Osteoblast (primary cell): Measurements from ENCODE around the gene DPP9. TPM values are rescaled to one million over a fixed set of nuclear protein-coding genes. Genes with fewer than 3 reads are reported as not detected.

Experiments used
- DNase-seq: peaks from one replicate; pipeline ENCODE4 v3.0.0; 2011; ENCODE audit warnings: low spot score, mixed read lengths; ENCODE audit not compliant: insufficient read length; ENCODE audit errors: missing footprints
- H2AFZ ChIP-seq: 2 replicates; pipeline ENCODE4 v1.6.0; 2011; ENCODE audit warnings: mild to moderate bottlenecking, low read length
- H3K27ac ChIP-seq: 2 replicates; pipeline ENCODE4 v1.5.1; 2011; ENCODE audit warnings: mild to moderate bottlenecking, low read depth, low read length, moderate library complexity
- H3K27me3 ChIP-seq: 2 replicates; pipeline ENCODE4 v1.6.0; 2012; ENCODE audit warnings: mild to moderate bottlenecking, control low read depth, inconsistent platforms, low read length, moderate library complexity; ENCODE audit not compliant: insufficient read depth
- H3K36me3 ChIP-seq: 2 replicates; pipeline ENCODE4 v1.5.1; 2011; ENCODE audit warnings: mild to moderate bottlenecking, low read length, control low read depth, moderate library complexity; ENCODE audit not compliant: insufficient read depth
- H3K4me1 ChIP-seq: 2 replicates; pipeline ENCODE4 v1.5.1; 2011; ENCODE audit warnings: mild to moderate bottlenecking, low read length, control low read depth, moderate library complexity; ENCODE audit not compliant: insufficient read depth
- H3K4me2 ChIP-seq: 2 replicates; pipeline ENCODE4 v1.6.0; 2011; ENCODE audit warnings: mild to moderate bottlenecking, low read length; ENCODE audit not compliant: insufficient read depth
- H3K4me3 ChIP-seq: fragments of 200-600 bp; sonication (generic); 3 replicates; pipeline ENCODE4 v1.5.1; 2012; ENCODE audit warnings: mild to moderate bottlenecking, low read length, inconsistent platforms; ENCODE audit not compliant: insufficient read depth
- H3K79me2 ChIP-seq: 2 replicates; pipeline ENCODE4 v1.6.0; 2012; ENCODE audit warnings: mild to moderate bottlenecking, low read length, control low read depth, inconsistent platforms; ENCODE audit not compliant: insufficient read depth
- H3K9me3 ChIP-seq: 2 replicates; pipeline ENCODE4 v1.5.1; 2011; ENCODE audit warnings: low read depth, low read length, control low read depth
- H4K20me1 ChIP-seq: 2 replicates; pipeline ENCODE4 v1.6.0; 2012; ENCODE audit warnings: mild to moderate bottlenecking, low read length, control low read depth; ENCODE audit not compliant: insufficient read depth
- total RNA-seq: library from RNA; depleted of rRNA; stranded (reverse); fragments of >200 nt; gene quantifications from 2 replicates; pipeline ENCODE4 v1.2.3, GENCODE V29; 2012
- TF ChIP-seq, protein P1 (sequence below): IDR thresholded peaks from 2 replicates; pipeline ENCODE4 v1.5.1; 2011; ENCODE audit warnings: mild to moderate bottlenecking, low read depth, low read length, moderate library complexity; ENCODE audit errors: extremely low read depth

The DPP9 gene
- total RNA-seq, 1 donor, result 30.4 TPM

DNA sequence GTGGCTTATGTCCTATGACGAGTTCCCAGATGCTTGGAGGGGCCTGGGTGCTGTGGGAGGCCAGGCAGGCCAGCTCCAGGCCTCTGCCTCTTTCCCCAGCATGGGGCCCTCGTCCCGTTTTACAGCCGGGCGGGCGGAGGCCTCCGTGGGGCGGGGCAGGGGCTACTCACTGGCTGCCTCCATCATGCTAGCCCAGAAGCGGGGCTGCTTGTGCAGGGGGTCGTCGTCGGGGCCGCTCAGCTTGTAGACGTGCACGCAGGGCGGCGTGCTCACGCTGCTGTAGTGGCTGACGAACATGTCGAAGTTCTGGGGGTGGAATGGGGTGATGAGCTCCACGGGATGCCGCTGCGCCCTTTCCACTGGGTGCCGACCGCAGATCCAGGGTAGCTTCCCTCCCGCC lies 35.1 kb downstream of the DPP9 start:
- H3K27me3 ChIP-seq, result no peaks in the 10 kb centered on the region

DNA sequence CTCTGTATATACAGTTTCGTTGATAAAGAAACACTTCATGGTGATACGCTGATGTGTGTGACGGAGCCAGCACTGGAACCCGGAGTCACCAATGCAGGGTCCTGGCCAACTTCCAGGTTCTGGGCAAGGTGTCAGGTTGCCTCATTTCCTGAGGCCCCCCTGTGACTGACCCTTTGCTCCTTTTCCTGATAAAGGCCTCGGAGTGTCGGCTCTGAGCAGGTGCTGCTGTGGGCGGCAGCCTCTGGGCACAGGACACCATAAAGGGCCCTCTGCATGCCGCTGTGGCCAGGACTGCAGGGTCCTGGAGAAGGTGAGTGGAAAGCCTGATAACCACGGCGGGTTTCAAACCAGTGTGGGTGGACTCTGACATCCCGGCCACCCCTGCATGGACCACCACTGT lies 36.2 kb downstream of the DPP9 start:
- peaks cover 72% of the 10 kb centered on the region for H3K36me3 ChIP-seq

More for the DNA sequence above, 35.1 kb downstream of the DPP9 start:
- H4K20me1 ChIP-seq, result no peaks in the 10 kb centered on the region
- no peaks in the 10 kb centered on the region for H3K4me1 ChIP-seq
- H3K4me3 ChIP-seq, result no peak overlapping the region
- H3K4me2 ChIP-seq, result no peak overlapping the region
- H3K27ac ChIP-seq, result no peak overlapping the region
- H3K9me3 ChIP-seq, result no peaks in the 10 kb centered on the region
- no peak for DNase-seq
- H2AFZ ChIP-seq, result no peak overlapping the region
- peaks cover 10% of the 10 kb centered on the region for H3K79me2 ChIP-seq
- TF ChIP-seq, protein P1, sequence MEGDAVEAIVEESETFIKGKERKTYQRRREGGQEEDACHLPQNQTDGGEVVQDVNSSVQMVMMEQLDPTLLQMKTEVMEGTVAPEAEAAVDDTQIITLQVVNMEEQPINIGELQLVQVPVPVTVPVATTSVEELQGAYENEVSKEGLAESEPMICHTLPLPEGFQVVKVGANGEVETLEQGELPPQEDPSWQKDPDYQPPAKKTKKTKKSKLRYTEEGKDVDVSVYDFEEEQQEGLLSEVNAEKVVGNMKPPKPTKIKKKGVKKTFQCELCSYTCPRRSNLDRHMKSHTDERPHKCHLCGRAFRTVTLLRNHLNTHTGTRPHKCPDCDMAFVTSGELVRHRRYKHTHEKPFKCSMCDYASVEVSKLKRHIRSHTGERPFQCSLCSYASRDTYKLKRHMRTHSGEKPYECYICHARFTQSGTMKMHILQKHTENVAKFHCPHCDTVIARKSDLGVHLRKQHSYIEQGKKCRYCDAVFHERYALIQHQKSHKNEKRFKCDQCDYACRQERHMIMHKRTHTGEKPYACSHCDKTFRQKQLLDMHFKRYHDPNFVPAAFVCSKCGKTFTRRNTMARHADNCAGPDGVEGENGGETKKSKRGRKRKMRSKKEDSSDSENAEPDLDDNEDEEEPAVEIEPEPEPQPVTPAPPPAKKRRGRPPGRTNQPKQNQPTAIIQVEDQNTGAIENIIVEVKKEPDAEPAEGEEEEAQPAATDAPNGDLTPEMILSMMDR, result no peak
- H3K36me3 ChIP-seq, result peaks cover 80% of the 10 kb centered on the region

DNA sequence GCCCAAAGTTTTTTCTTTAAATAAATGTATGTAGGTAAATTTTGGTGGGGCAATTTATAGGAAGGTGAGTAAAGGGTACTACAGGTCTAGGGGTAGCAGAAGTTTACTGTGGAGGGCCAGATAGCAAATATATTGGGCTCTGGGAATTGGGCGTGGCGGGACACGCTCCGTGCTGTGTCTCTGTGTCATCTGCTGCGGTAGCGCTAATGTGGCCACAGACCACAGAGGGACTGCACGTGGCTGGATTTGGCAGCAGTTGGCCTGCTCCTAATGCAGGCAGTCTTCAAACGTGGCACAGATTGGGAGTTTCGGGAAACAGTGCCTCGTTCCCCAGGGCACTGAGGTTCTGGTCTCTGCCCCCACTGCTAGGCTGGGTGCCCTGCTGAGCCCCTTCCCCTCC lies 36.9 kb downstream of the DPP9 start:
- DNase-seq, result no peak
- TF ChIP-seq, protein P1, result no peak
- no peaks in the 10 kb centered on the region for H3K27me3 ChIP-seq
- H3K36me3 ChIP-seq, result peaks cover 70% of the 10 kb centered on the region
- H4K20me1 ChIP-seq, result no peaks in the 10 kb centered on the region
- H3K4me3 ChIP-seq, result no peak overlapping the region
- H3K27ac ChIP-seq, result no peak overlapping the region
- no peaks in the 10 kb centered on the region for H3K9me3 ChIP-seq
- no peaks in the 10 kb centered on the region for H3K4me1 ChIP-seq
- H2AFZ ChIP-seq, result no peak overlapping the region
- no peak overlapping the region for H3K4me2 ChIP-seq
- no peaks in the 10 kb centered on the region for H3K79me2 ChIP-seq

More for the DNA sequence above, 36.2 kb downstream of the DPP9 start:
- DNase-seq, result peak; percentile 75
- Histone ChIP-seq H3K27me3 (no peaks in the 10 kb centered on the region), H3K4me3 (no peak overlapping the region), H3K4me2 (no peak overlapping the region), H3K4me1 (no peaks in the 10 kb centered on the region), H4K20me1 (no peaks in the 10 kb centered on the region), H3K27ac (no peak overlapping the region), H3K9me3 (no peaks in the 10 kb centered on the region), H3K79me2 (peaks cover 3% of the 10 kb centered on the region), H2AFZ (no peak overlapping the region)
- TF ChIP-seq, protein P1, result no peak

DNA sequence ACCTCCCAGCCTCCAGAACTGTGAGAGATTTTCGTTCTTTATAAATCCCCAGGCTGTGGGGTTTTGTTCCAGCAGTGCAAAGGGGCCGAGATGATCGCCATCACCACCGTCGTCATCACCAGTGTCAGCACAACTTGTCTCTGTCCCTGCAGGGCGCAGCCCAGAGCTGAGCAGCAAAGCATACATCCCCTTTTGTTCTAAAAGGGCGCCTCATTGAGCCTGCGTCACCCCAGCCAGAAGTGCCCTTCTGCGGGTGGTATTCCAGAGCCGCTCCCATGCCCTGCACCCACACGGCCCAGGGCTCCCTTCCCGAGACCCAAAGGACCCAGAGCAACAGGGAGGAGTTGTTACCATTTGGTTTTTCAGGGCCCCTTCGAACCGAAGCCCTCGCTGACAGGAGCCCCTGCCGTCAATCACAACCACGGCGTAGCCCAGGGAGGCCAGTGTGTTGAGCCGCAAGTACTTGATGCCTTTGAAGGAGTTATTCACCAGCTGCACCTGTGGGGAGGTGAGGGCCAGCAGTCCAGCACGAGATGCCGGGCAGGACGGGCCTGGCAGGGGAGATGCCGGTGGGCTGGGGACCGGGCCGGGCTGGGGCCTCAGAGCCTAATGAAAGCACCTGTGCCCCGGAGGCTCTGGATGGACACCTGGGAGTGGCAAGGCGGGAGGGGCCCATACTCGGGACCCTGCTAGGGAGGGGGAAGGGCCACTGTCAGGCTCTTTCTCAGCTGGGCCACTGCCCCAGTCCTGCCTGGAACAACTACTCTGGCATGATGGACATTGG lies 39.1 kb downstream of the DPP9 start:
- no peak for DNase-seq
- no peak overlapping the region for H3K4me2 ChIP-seq
- no peaks in the 10 kb centered on the region for H3K9me3 ChIP-seq
- H3K27ac ChIP-seq, result no peak overlapping the region
- no peaks in the 10 kb centered on the region for H3K4me1 ChIP-seq
- H4K20me1 ChIP-seq, result no peaks in the 10 kb centered on the region
- H3K4me3 ChIP-seq, result no peak overlapping the region
- H3K79me2 ChIP-seq, result no peaks in the 10 kb centered on the region
- TF ChIP-seq, protein P1, result no peak
- no peaks in the 10 kb centered on the region for H3K27me3 ChIP-seq
- H2AFZ ChIP-seq, result no peak overlapping the region
- H3K36me3 ChIP-seq, result peaks cover 73% of the 10 kb centered on the region
